Prostate gland (tissue), 2 donors: ENCODE data around the gene GLMP.

ENCODE experiments used
- POLR2A ChIP-seq: fragments of 450-650 bp; IDR thresholded peaks from one replicate; pipeline ENCODE4 v1.6.1; 2016; ENCODE audit warnings: antibody characterized with exemption, mild to moderate bottlenecking
- TF ChIP-seq, protein P1 (sequence below), 4 experiments: fragments of 200-600 bp in 2 of 4; fragments of 450-650 bp in 2 of 4; sonication (generic) in 2 of 4; IDR thresholded peaks; 1 replicate in 3 of 4; 2 replicates in 1 of 4; pipeline ENCODE4 v1.5.1; 2016 to 2019; ENCODE audit warnings: antibody characterized with exemption in 4 of 4, mild to moderate bottlenecking in 2 of 4, moderate library complexity in 2 of 4

DNA sequence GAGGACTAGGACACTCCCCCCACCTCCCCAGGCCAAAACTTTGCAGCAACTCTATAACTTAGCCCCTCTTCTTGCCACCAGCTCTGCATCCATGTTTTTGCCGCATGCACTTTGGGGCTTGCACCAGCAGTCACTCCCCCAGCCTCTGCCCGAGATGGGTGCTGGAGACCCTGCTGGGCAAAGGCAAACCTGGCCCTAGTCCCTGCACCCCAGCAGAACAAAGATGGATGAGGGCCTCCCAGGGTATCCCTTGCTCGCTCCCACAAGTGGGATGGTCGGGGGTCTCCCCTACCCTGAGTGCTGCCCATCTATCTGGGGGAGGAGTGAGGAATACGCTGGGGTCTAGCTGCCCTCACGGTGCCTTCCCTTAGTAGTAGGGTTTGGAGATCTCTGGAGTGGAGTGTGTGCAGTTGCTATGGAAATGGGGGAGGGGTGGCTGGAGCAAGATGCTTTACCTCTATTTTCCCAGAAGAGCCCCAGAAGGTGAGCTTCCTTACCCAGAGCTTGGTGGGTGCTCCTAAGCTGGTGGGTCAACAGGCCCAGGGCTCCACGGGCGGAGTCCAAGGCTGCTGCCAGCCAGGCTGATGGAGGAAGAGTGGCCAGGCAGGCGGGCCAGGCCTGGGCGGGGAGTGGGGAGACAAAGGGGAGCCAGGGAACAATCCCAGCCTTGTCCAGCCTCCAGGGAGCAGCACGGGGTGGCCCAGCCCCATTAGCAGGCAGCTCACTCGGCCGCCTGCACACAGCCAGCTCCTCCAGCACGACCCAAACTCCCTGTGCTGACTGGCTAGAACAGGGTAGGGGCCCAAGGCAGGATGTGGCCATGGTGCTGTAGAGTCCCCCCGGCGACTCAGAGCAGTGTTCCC is 47.8 kb downstream of the GLMP start, which contains the start of gene PAQR6:
- no peak for TF ChIP-seq POLR2A
- TF ChIP-seq, protein P1, sequence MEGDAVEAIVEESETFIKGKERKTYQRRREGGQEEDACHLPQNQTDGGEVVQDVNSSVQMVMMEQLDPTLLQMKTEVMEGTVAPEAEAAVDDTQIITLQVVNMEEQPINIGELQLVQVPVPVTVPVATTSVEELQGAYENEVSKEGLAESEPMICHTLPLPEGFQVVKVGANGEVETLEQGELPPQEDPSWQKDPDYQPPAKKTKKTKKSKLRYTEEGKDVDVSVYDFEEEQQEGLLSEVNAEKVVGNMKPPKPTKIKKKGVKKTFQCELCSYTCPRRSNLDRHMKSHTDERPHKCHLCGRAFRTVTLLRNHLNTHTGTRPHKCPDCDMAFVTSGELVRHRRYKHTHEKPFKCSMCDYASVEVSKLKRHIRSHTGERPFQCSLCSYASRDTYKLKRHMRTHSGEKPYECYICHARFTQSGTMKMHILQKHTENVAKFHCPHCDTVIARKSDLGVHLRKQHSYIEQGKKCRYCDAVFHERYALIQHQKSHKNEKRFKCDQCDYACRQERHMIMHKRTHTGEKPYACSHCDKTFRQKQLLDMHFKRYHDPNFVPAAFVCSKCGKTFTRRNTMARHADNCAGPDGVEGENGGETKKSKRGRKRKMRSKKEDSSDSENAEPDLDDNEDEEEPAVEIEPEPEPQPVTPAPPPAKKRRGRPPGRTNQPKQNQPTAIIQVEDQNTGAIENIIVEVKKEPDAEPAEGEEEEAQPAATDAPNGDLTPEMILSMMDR (IDR thresholded peaks at IDR 0.05): no peak
